Measurements from ENCODE around the gene NPAT. TPM values are rescaled to one million over a fixed set of nuclear protein-coding genes. Genes with fewer than 3 reads are reported as not detected.
A peak's percentile ranks its signal among the peaks of the same experiment; 100 is the strongest.
"Not testable (repeated sequence)": the region's sequence is repeated elsewhere in the genome, so short reads cannot be mapped to it uniquely, and the experiment has no call there.

Gene NPAT
- total RNA-seq, 1 donor from 2014 or later, result 6.9 TPM

- intact Hi-C loops (cut with DNase I), result no loop called here
- no peak for DNase-seq (ENCODE audit: low spot score)
Measured at GRCh38 chr11:108177570-108177969, 44.9 kb downstream of the NPAT start.

- DNase-seq (ENCODE audit: low spot score), result no peak
- intact Hi-C loops (cut with DNase I), result no loop called here
Measured at GRCh38 chr11:108170184-108170583, 52.3 kb downstream of the NPAT start.

- no peak for DNase-seq (ENCODE audit: low spot score)
- intact Hi-C loops (cut with DNase I), result no loop called here
Measured at GRCh38 chr11:108167624-108168023, 54.8 kb downstream of the NPAT start.

GRCh38 chr11:108162878-108163277, 59.6 kb downstream of the NPAT start:
- DNase-seq (ENCODE audit: low spot score); intact Hi-C loops (cut with DNase I): not testable (repeated sequence)

GRCh38 chr11:108160970-108161566, 61.4 kb downstream of the NPAT start:
- no peak for DNase-seq (ENCODE audit: low spot score)
- intact Hi-C loops (cut with DNase I), result no loop called here

GRCh38 chr11:108154591-108154990, 67.8 kb downstream of the NPAT start:
- intact Hi-C loops (cut with DNase I), result no loop called here
- no peak for DNase-seq (ENCODE audit: low spot score)

- intact Hi-C loops (cut with DNase I), result no loop called here
- no peak for DNase-seq (ENCODE audit: low spot score)
Measured at GRCh38 chr11:108148556-108148955, 73.9 kb downstream of the NPAT start.

- DNase-seq (ENCODE audit: low spot score), result no peak
- intact Hi-C loops (cut with DNase I), result no loop called here
Measured at GRCh38 chr11:108147150-108147549, 75.3 kb downstream of the NPAT start.

- no peak for DNase-seq (ENCODE audit: low spot score)
- intact Hi-C loops (cut with DNase I), result no loop called here
Measured at GRCh38 chr11:108144615-108145014, 77.8 kb downstream of the NPAT start.

- intact Hi-C loops (cut with DNase I), result no loop called here
- no peak for DNase-seq (ENCODE audit: low spot score)
Measured at GRCh38 chr11:108142304-108142703, 80.1 kb downstream of the NPAT start.

- DNase-seq (ENCODE audit: low spot score), result no peak
- intact Hi-C loops (cut with DNase I), result no loop called here
Measured at GRCh38 chr11:108137212-108137611, 85.2 kb downstream of the NPAT start.

- no peak for DNase-seq (ENCODE audit: low spot score)
- intact Hi-C loops (cut with DNase I), result no loop called here
Measured at GRCh38 chr11:108135845-108136544, 86.4 kb downstream of the NPAT start.

- DNase-seq (ENCODE audit: low spot score); intact Hi-C loops (cut with DNase I): not testable (repeated sequence)
Measured at GRCh38 chr11:108132993-108133538, 89.4 kb downstream of the NPAT start.

- intact Hi-C loops (cut with DNase I), result no loop called here
- no peak for DNase-seq (ENCODE audit: low spot score)
Measured at GRCh38 chr11:108131993-108132392, 90.4 kb downstream of the NPAT start.

- no peak for DNase-seq (ENCODE audit: low spot score)
- intact Hi-C loops (cut with DNase I), result no loop called here
Measured at GRCh38 chr11:108128772-108129171, 93.7 kb downstream of the NPAT start.

GRCh38 chr11:108125096-108125495, 97.3 kb downstream of the NPAT start:
- intact Hi-C loops (cut with DNase I), result no loop called here
- no peak for DNase-seq (ENCODE audit: low spot score)

GRCh38 chr11:108122166-108122628, 100.2 kb downstream of the NPAT start:
- DNase-seq (ENCODE audit: low spot score), result no peak
- intact Hi-C loops (cut with DNase I), result loop anchor here (5.0 kb wide), 3 partner anchors 100 to 525 kb away; partner anchors contain the start of genes ATM, CUL5 and NPAT

GRCh38 chr11:108121274-108122155, 100.9 kb downstream of the NPAT start, which contains the start of gene ACAT1:
Gene ACAT1 (plus strand): TSS chr11:108121567. CDS start chr11:108121607, 40 bp downstream.
- peak; percentile 99 for DNase-seq (ENCODE audit: low spot score)
- intact Hi-C loops (cut with DNase I), result loop anchor here (5.0 kb wide), 3 partner anchors 101 to 526 kb away; partner anchors contain the start of genes ATM, CUL5 and NPAT

- DNase-seq (ENCODE audit: low spot score), result not testable (repeated sequence)
- intact Hi-C loops (cut with DNase I), result loop anchor here (5.0 kb wide), 3 partner anchors 101 to 526 kb away; partner anchors contain the start of genes ATM, CUL5 and NPAT
Measured at GRCh38 chr11:108120936-108121273, 101.5 kb downstream of the NPAT start.

Data from cardiac septum (tissue), 1 donor.